Measurements from ENCODE around the gene TMC7.

The TMC7 gene

GRCh38 chr16:19014461-19014860 lies 30.7 kb downstream of the TMC7 start:
- Histone ChIP-seq H3K4me1 (ENCODE audit: insufficient read depth, poor library complexity, severe bottlenecking) (no peaks in the 10 kb centered on the region), H3K9me3 (ENCODE audit: severe bottlenecking) (peaks cover 3% of the 10 kb centered on the region), H3K36me3 (ENCODE audit: low read depth) (peaks cover 36% of the 10 kb centered on the region), H3K27ac (ENCODE audit: poor library complexity, severe bottlenecking) (no peak overlapping the region), H3K4me3 (ENCODE audit: severe bottlenecking) (no peak overlapping the region), H3K27me3 (ENCODE audit: insufficient read depth, poor library complexity, severe bottlenecking) (no peaks in the 10 kb centered on the region)
- ATAC-seq (ENCODE audit: low read depth), result no peak
- no peak for DNase-seq (ENCODE audit: low spot score)
- TF ChIP-seq CTCF (IDR thresholded peaks at IDR 0.05; ENCODE audit: poor library complexity, severe bottlenecking), result no peak

- peaks cover 45% of the 10 kb centered on the region for H3K36me3 ChIP-seq (ENCODE audit: low read depth)
Observed at GRCh38 chr16:19017179-19017578, 33.4 kb downstream of the TMC7 start.

GRCh38 chr16:19020689-19021088 lies 37.0 kb downstream of the TMC7 start:
- Histone ChIP-seq H3K4me1 (ENCODE audit: insufficient read depth, poor library complexity, severe bottlenecking) (no peaks in the 10 kb centered on the region), H3K9me3 (ENCODE audit: severe bottlenecking) (no peaks in the 10 kb centered on the region), H3K27me3 (ENCODE audit: insufficient read depth, poor library complexity, severe bottlenecking) (no peaks in the 10 kb centered on the region), H3K27ac (ENCODE audit: poor library complexity, severe bottlenecking) (no peak overlapping the region), H3K4me3 (ENCODE audit: severe bottlenecking) (no peak overlapping the region), H3K36me3 (ENCODE audit: low read depth) (peaks cover 70% of the 10 kb centered on the region)
- ATAC-seq (ENCODE audit: low read depth) (no peak), DNase-seq (ENCODE audit: low spot score) (no peak)
- no peak for TF ChIP-seq CTCF (IDR thresholded peaks at IDR 0.05; ENCODE audit: poor library complexity, severe bottlenecking)

More at GRCh38 chr16:19017179-19017578, 33.4 kb downstream of the TMC7 start:
- H3K27ac ChIP-seq (ENCODE audit: poor library complexity, severe bottlenecking), result no peak overlapping the region
- ATAC-seq (ENCODE audit: low read depth) (no peak), DNase-seq (ENCODE audit: low spot score) (no peak)
- H3K27me3 ChIP-seq (ENCODE audit: insufficient read depth, poor library complexity, severe bottlenecking), result no peaks in the 10 kb centered on the region
- H3K9me3 ChIP-seq (ENCODE audit: severe bottlenecking), result no peaks in the 10 kb centered on the region
- TF ChIP-seq CTCF (IDR thresholded peaks at IDR 0.05; ENCODE audit: poor library complexity, severe bottlenecking), result no peak
- H3K4me1 ChIP-seq (ENCODE audit: insufficient read depth, poor library complexity, severe bottlenecking), result no peaks in the 10 kb centered on the region
- no peak overlapping the region for H3K4me3 ChIP-seq (ENCODE audit: severe bottlenecking)

- H3K9me3 ChIP-seq (ENCODE audit: severe bottlenecking), result no peaks in the 10 kb centered on the region
- no peak for ATAC-seq (ENCODE audit: low read depth)
- H3K4me1 ChIP-seq (ENCODE audit: insufficient read depth, poor library complexity, severe bottlenecking), result no peaks in the 10 kb centered on the region
- H3K36me3 ChIP-seq (ENCODE audit: low read depth), result peaks cover 65% of the 10 kb centered on the region
- TF ChIP-seq CTCF (IDR thresholded peaks at IDR 0.05; ENCODE audit: poor library complexity, severe bottlenecking), result no peak
- H3K27me3 ChIP-seq (ENCODE audit: insufficient read depth, poor library complexity, severe bottlenecking), result no peaks in the 10 kb centered on the region
- no peak overlapping the region for H3K4me3 ChIP-seq (ENCODE audit: severe bottlenecking)
- no peak overlapping the region for H3K27ac ChIP-seq (ENCODE audit: poor library complexity, severe bottlenecking)
- no peak for DNase-seq (ENCODE audit: low spot score)
Observed at GRCh38 chr16:19021747-19022146, 38.0 kb downstream of the TMC7 start.

GRCh38 chr16:19027416-19027815 lies 43.7 kb downstream of the TMC7 start:
- Histone ChIP-seq H3K27ac (ENCODE audit: poor library complexity, severe bottlenecking) (no peak overlapping the region), H3K36me3 (ENCODE audit: low read depth) (peaks cover 51% of the 10 kb centered on the region), H3K9me3 (ENCODE audit: severe bottlenecking) (no peaks in the 10 kb centered on the region), H3K27me3 (ENCODE audit: insufficient read depth, poor library complexity, severe bottlenecking) (no peaks in the 10 kb centered on the region), H3K4me1 (ENCODE audit: insufficient read depth, poor library complexity, severe bottlenecking) (no peaks in the 10 kb centered on the region), H3K4me3 (ENCODE audit: severe bottlenecking) (no peak overlapping the region)
- TF ChIP-seq CTCF (IDR thresholded peaks at IDR 0.05; ENCODE audit: poor library complexity, severe bottlenecking), result no peak
- no peak for ATAC-seq (ENCODE audit: low read depth)
- no peak for DNase-seq (ENCODE audit: low spot score)
